NT2/D1 (cell line): ENCODE data around the gene OR2AT4.

ENCODE experiments used
- SUZ12 ChIP-seq: IDR thresholded peaks from 2 replicates; pipeline ENCODE4 v1.6.1; 2011; ENCODE audit not compliant: insufficient read length, insufficient read depth; ENCODE audit errors: extremely low read depth
- YY1 ChIP-seq: IDR thresholded peaks from 2 replicates; pipeline ENCODE4 v1.6.1; 2011; ENCODE audit not compliant: insufficient read length, insufficient read depth
- ZNF274 ChIP-seq: IDR thresholded peaks from 2 replicates; pipeline ENCODE4 v1.6.1; 2011; ENCODE audit warnings: mild to moderate bottlenecking, low read depth, low read length

GRCh38 chr11:75103380-75104026 lies 6.8 kb upstream of the OR2AT4 start:
- TF ChIP-seq ZNF274: no peak
- TF ChIP-seq YY1: no peak
- TF ChIP-seq SUZ12: no peak
